HEK293 (cell line): ENCODE results near the gene DCX.

Source experiments
- CTCF ChIA-PET: fragments of 350-600 bp; formaldehyde crosslinking; extraction: SDS; loops from one replicate; lab custom pipeline; 2021; ENCODE audit warnings: antibody characterized with exemption; lab: Yijun Ruan, JAX
- POLR2A ChIA-PET: fragments of 300-600 bp; formaldehyde crosslinking; extraction: SDS; loops from one replicate; lab custom pipeline; 2020; ENCODE audit warnings: antibody characterized with exemption, inconsistent platforms; lab: Yijun Ruan, JAX
- H3K27ac ChIP-seq: fragments of 200-500 bp; sonication (Bioruptor generic); 2 replicates; pipeline ENCODE4 v1.5.1; 2014; ENCODE audit warnings: low read depth, low read length, control low read depth, inconsistent platforms; ENCODE audit errors: extremely low read depth
- H3K36me3 ChIP-seq, 2 experiments: fragments of 200-500 bp in 1 of 2; sonication (Bioruptor generic) in 1 of 2; 1 replicate in 1 of 2; 2 replicates in 1 of 2; pipeline ENCODE4 v1.5.1; 2014 to 2017; ENCODE audit warnings: inconsistent platforms in 2 of 2, low read length in 2 of 2; ENCODE audit not compliant: control insufficient read depth in 2 of 2, insufficient read depth in 1 of 2
- H3K4me1 ChIP-seq: fragments of 200-500 bp; sonication (Bioruptor generic); 2 replicates; pipeline ENCODE4 v1.5.1; 2014; ENCODE audit warnings: mild to moderate bottlenecking, low read length, inconsistent platforms; ENCODE audit not compliant: control insufficient read depth, insufficient read depth
- H3K4me3 ChIP-seq: 2 replicates; pipeline ENCODE4 v1.5.1; 2011; ENCODE audit warnings: low read depth, mild to moderate bottlenecking, control low read depth, low read length, moderate library complexity
- H3K9me3 ChIP-seq: fragments of 200-500 bp; sonication (Bioruptor generic); 2 replicates; pipeline ENCODE4 v1.5.1; 2014; ENCODE audit warnings: low read depth, low read length, inconsistent platforms; ENCODE audit not compliant: control insufficient read depth, insufficient read depth
- GFI1B ChIP-seq: fragments of 450-650 bp; formaldehyde crosslinking; IDR thresholded peaks from 2 replicates; pipeline ENCODE4 v1.5.1; 2016; ENCODE audit warnings: missing biosample characterization, missing genetic modification characterization
- GLIS2 ChIP-seq: fragments of 450-650 bp; formaldehyde crosslinking; IDR thresholded peaks from 2 replicates; pipeline ENCODE4 v1.5.1; 2016; ENCODE audit warnings: missing biosample characterization, missing genetic modification characterization
- MEIS1 ChIP-seq: sonication (generic); formaldehyde crosslinking; IDR thresholded peaks from 2 replicates; pipeline ENCODE4 v1.8.1; 2022; ENCODE audit warnings: missing genetic modification reagents, mild to moderate bottlenecking, borderline replicate concordance
- TRIM28 ChIP-seq: IDR thresholded peaks from 2 replicates; pipeline ENCODE4 v1.6.1; 2011; ENCODE audit warnings: low read length, control low read depth, borderline replicate concordance
- ZBTB7A ChIP-seq: fragments of 450-650 bp; formaldehyde crosslinking; IDR thresholded peaks from 2 replicates; pipeline ENCODE4 v1.5.1; 2016; ENCODE audit warnings: low read depth, missing biosample characterization, missing genetic modification characterization
- ZNF114 ChIP-seq: fragments of 450-650 bp; formaldehyde crosslinking; IDR thresholded peaks from 2 replicates; pipeline ENCODE4 v1.5.0; 2017; ENCODE audit warnings: missing biosample characterization, missing genetic modification characterization
- ZNF16 ChIP-seq: fragments of 450-650 bp; formaldehyde crosslinking; IDR thresholded peaks from 2 replicates; pipeline ENCODE4 v1.5.1; 2016; ENCODE audit warnings: low read depth, missing biosample characterization, missing genetic modification characterization
- ZNF23 ChIP-seq: fragments of 450-650 bp; formaldehyde crosslinking; IDR thresholded peaks from 2 replicates; pipeline ENCODE4 v1.5.1; 2016; ENCODE audit warnings: missing biosample characterization, missing genetic modification characterization, borderline replicate concordance
- ZNF24 ChIP-seq: fragments of 450-650 bp; formaldehyde crosslinking; IDR thresholded peaks from 2 replicates; pipeline ENCODE4 v1.5.1; 2016; ENCODE audit warnings: missing biosample characterization, missing genetic modification characterization
- ZNF600 ChIP-seq: fragments of 450-650 bp; formaldehyde crosslinking; IDR thresholded peaks from 2 replicates; pipeline ENCODE4 v1.5.1; 2016; ENCODE audit warnings: missing biosample characterization, missing genetic modification characterization
- ZNF776 ChIP-seq: fragments of 450-650 bp; formaldehyde crosslinking; IDR thresholded peaks from 2 replicates; pipeline ENCODE4 v1.5.0; 2017; ENCODE audit warnings: missing biosample characterization, missing genetic modification characterization, borderline replicate concordance
- TF ChIP-seq, protein P1 (sequence below): fragments of 450-650 bp; formaldehyde crosslinking; IDR thresholded peaks from 2 replicates; pipeline ENCODE4 v1.5.1; 2016; ENCODE audit warnings: missing biosample characterization, missing genetic modification characterization, borderline replicate concordance
- TF ChIP-seq, protein P2 (sequence below): fragments of 450-650 bp; formaldehyde crosslinking; IDR thresholded peaks from 2 replicates; pipeline ENCODE4 v1.5.1; 2016; ENCODE audit warnings: missing biosample characterization, missing genetic modification characterization
- TF ChIP-seq, protein P3 (sequence below): fragments of 450-650 bp; formaldehyde crosslinking; IDR thresholded peaks from 2 replicates; pipeline ENCODE4 v1.5.1; 2016; ENCODE audit warnings: missing biosample characterization, missing genetic modification characterization
- TF ChIP-seq, protein P4 (sequence below): fragments of 450-650 bp; formaldehyde crosslinking; IDR thresholded peaks from 2 replicates; pipeline ENCODE4 v1.5.1; 2017; ENCODE audit warnings: missing biosample characterization, missing genetic modification characterization
- TF ChIP-seq, protein P5 (sequence below): fragments of 450-650 bp; formaldehyde crosslinking; IDR thresholded peaks from 2 replicates; pipeline ENCODE4 v1.5.1; 2016; ENCODE audit warnings: missing biosample characterization, missing genetic modification characterization

DCX gene

DNA sequence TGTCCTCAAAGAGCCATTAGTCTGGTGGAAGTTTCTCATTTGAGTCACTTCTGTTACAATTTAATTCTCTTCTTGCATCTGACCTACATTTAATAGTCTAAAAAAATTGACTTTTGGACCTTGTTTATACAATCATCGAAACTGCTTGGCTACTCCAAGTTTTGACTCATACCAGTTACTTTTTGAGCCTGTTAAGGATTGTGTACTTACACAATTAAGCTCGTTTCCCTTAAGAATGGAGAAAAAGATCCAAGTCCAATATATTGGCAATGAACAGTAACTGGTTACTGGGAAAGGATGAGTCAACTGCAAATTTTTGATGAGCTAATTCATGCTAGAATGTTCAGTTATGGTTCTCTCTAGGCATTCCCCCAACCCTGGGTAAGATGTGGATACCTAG is 58.2 kb downstream of the DCX start:
- Histone ChIP-seq H3K27ac (no peak overlapping the region), H3K36me3 (no peaks in the 10 kb centered on the region), H3K4me1 (no peaks in the 10 kb centered on the region), H3K4me3 (no peak overlapping the region), H3K9me3 (no peaks in the 10 kb centered on the region)
- TF ChIP-seq MEIS1 (CRISPR knock-in tag) (no peak), ZNF23 (tag by site-specific recombination) (no peak), GFI1B (tag by site-specific recombination) (no peak), ZNF24 (no peak), ZNF114 (tag by site-specific recombination) (no peak), TRIM28 (no peak), GLIS2 (no peak), ZNF600 (tag by site-specific recombination) (no peak), ZNF16 (tag by site-specific recombination) (no peak), ZBTB7A (tag by site-specific recombination) (no peak), ZNF776 (tag by site-specific recombination) (no peak)
- TF ChIP-seq, protein P1, sequence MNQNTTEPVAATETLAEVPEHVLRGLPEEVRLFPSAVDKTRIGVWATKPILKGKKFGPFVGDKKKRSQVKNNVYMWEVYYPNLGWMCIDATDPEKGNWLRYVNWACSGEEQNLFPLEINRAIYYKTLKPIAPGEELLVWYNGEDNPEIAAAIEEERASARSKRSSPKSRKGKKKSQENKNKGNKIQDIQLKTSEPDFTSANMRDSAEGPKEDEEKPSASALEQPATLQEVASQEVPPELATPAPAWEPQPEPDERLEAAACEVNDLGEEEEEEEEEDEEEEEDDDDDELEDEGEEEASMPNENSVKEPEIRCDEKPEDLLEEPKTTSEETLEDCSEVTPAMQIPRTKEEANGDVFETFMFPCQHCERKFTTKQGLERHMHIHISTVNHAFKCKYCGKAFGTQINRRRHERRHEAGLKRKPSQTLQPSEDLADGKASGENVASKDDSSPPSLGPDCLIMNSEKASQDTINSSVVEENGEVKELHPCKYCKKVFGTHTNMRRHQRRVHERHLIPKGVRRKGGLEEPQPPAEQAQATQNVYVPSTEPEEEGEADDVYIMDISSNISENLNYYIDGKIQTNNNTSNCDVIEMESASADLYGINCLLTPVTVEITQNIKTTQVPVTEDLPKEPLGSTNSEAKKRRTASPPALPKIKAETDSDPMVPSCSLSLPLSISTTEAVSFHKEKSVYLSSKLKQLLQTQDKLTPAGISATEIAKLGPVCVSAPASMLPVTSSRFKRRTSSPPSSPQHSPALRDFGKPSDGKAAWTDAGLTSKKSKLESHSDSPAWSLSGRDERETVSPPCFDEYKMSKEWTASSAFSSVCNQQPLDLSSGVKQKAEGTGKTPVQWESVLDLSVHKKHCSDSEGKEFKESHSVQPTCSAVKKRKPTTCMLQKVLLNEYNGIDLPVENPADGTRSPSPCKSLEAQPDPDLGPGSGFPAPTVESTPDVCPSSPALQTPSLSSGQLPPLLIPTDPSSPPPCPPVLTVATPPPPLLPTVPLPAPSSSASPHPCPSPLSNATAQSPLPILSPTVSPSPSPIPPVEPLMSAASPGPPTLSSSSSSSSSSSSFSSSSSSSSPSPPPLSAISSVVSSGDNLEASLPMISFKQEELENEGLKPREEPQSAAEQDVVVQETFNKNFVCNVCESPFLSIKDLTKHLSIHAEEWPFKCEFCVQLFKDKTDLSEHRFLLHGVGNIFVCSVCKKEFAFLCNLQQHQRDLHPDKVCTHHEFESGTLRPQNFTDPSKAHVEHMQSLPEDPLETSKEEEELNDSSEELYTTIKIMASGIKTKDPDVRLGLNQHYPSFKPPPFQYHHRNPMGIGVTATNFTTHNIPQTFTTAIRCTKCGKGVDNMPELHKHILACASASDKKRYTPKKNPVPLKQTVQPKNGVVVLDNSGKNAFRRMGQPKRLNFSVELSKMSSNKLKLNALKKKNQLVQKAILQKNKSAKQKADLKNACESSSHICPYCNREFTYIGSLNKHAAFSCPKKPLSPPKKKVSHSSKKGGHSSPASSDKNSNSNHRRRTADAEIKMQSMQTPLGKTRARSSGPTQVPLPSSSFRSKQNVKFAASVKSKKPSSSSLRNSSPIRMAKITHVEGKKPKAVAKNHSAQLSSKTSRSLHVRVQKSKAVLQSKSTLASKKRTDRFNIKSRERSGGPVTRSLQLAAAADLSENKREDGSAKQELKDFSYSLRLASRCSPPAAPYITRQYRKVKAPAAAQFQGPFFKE (tag by site-specific recombination), result no peak
- TF ChIP-seq, protein P2, sequence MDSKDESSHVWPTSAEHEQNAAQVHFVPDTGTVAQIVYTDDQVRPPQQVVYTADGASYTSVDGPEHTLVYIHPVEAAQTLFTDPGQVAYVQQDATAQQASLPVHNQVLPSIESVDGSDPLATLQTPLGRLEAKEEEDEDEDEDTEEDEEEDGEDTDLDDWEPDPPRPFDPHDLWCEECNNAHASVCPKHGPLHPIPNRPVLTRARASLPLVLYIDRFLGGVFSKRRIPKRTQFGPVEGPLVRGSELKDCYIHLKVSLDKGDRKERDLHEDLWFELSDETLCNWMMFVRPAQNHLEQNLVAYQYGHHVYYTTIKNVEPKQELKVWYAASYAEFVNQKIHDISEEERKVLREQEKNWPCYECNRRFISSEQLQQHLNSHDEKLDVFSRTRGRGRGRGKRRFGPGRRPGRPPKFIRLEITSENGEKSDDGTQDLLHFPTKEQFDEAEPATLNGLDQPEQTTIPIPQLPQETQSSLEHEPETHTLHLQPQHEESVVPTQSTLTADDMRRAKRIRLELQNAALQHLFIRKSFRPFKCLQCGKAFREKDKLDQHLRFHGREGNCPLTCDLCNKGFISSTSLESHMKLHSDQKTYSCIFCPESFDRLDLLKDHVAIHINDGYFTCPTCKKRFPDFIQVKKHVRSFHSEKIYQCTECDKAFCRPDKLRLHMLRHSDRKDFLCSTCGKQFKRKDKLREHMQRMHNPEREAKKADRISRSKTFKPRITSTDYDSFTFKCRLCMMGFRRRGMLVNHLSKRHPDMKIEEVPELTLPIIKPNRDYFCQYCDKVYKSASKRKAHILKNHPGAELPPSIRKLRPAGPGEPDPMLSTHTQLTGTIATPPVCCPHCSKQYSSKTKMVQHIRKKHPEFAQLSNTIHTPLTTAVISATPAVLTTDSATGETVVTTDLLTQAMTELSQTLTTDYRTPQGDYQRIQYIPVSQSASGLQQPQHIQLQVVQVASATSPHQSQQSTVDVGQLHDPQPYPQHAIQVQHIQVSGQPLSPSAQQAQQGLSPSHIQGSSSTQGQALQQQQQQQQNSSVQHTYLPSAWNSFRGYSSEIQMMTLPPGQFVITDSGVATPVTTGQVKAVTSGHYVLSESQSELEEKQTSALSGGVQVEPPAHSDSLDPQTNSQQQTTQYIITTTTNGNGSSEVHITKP (tag by site-specific recombination), result no peak
- TF ChIP-seq, protein P3, sequence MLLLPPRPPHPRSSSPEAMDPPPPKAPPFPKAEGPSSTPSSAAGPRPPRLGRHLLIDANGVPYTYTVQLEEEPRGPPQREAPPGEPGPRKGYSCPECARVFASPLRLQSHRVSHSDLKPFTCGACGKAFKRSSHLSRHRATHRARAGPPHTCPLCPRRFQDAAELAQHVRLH, result no peak
- TF ChIP-seq, protein P4, sequence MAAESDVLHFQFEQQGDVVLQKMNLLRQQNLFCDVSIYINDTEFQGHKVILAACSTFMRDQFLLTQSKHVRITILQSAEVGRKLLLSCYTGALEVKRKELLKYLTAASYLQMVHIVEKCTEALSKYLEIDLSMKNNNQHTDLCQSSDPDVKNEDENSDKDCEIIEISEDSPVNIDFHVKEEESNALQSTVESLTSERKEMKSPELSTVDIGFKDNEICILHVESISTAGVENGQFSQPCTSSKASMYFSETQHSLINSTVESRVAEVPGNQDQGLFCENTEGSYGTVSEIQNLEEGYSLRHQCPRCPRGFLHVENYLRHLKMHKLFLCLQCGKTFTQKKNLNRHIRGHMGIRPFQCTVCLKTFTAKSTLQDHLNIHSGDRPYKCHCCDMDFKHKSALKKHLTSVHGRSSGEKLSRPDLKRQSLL (tag by site-specific recombination), result no peak
- TF ChIP-seq, protein P5, sequence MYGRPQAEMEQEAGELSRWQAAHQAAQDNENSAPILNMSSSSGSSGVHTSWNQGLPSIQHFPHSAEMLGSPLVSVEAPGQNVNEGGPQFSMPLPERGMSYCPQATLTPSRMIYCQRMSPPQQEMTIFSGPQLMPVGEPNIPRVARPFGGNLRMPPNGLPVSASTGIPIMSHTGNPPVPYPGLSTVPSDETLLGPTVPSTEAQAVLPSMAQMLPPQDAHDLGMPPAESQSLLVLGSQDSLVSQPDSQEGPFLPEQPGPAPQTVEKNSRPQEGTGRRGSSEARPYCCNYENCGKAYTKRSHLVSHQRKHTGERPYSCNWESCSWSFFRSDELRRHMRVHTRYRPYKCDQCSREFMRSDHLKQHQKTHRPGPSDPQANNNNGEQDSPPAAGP (tag by site-specific recombination), result no peak
- ChIA-PET CTCF (interaction anchor here (0.7 kb wide), 1 partner anchor 343 kb away, joined by 3 read pairs; no protein-coding TSS in a partner anchor), POLR2A (no interaction called here)
